ENCODE results near the gene ANKRD28. TPM values are rescaled to one million over a fixed set of nuclear protein-coding genes. Genes with fewer than 3 reads are reported as not detected.

ANKRD28 gene
- total and polyA plus RNA-seq, 2 of the 8 experiments (the other 6 are each of a cell fraction or from before 2014, with no cell fraction given), result 39.1 to 61.7 TPM

- no peak for TF ChIP-seq CHD7 (IDR thresholded peaks at IDR 0.05; ENCODE audit: insufficient replicate concordance, low read length)
- TF ChIP-seq JUND (IDR thresholded peaks at IDR 0.05; ENCODE audit: low read length), result no peak
- no peak for TF ChIP-seq SP4 (IDR thresholded peaks at IDR 0.05; ENCODE audit: low read length)
- TF ChIP-seq EGR1 (IDR thresholded peaks at IDR 0.05; ENCODE audit: borderline replicate concordance, low read depth, low read length), result no peak
- TF ChIP-seq PHF8 (conservative IDR thresholded peaks at IDR 0.05; ENCODE audit: low read depth, low read length), result no peak
- TF ChIP-seq KDM5A (IDR thresholded peaks at IDR 0.05; ENCODE audit: low read length), result no peak
- TF ChIP-seq EZH2 (IDR thresholded peaks at IDR 0.05; ENCODE audit: low read depth, low read length, severe bottlenecking), result no peak
- TF ChIP-seq RBBP5 (IDR thresholded peaks at IDR 0.05; ENCODE audit: borderline replicate concordance, low read depth, low read length), result no peak
- no peak for TF ChIP-seq YY1 (IDR thresholded peaks at IDR 0.05; ENCODE audit: low read depth, low read length)
- TF ChIP-seq, protein P1, sequence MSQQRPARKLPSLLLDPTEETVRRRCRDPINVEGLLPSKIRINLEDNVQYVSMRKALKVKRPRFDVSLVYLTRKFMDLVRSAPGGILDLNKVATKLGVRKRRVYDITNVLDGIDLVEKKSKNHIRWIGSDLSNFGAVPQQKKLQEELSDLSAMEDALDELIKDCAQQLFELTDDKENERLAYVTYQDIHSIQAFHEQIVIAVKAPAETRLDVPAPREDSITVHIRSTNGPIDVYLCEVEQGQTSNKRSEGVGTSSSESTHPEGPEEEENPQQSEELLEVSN (IDR thresholded peaks at IDR 0.05), result no peak
These were observed 16.0 kb downstream of the ANKRD28 start (continued) for GRCh38 chr3:15781637-15782402.
